NCI-H1092 treated with DMSO at 0.1 percent for 48 hours (cell line): Measurements from ENCODE around the gene MAPKAPK2.
A peak's percentile ranks its signal among the peaks of the same experiment; 100 is the strongest.

Experiments
- DNase-seq: peaks from one replicate; lab custom pipeline; 2025; lab: John Stamatoyannopoulos, UW

MAPKAPK2 gene

DNA sequence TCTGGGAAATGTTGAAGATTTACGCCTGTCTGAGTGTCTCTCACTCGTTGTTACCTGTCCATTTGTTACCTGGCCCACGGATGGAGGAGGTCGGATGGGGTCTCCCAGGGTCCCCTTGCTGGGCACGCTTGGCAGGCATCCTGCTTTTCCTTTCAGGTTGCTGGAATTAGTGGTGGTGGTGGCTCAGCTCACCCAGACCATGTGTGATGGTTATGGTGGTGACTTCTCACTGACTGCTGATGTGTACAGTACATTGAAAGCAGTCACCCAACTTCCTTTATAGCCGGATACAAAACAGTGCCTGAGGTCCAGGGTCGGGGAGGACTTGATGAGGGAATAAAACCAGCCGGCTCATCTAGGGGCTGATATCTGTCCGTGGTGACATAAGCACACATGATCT lies 19.5 kb downstream of the MAPKAPK2 start:
- DNase-seq = no peak

DNA sequence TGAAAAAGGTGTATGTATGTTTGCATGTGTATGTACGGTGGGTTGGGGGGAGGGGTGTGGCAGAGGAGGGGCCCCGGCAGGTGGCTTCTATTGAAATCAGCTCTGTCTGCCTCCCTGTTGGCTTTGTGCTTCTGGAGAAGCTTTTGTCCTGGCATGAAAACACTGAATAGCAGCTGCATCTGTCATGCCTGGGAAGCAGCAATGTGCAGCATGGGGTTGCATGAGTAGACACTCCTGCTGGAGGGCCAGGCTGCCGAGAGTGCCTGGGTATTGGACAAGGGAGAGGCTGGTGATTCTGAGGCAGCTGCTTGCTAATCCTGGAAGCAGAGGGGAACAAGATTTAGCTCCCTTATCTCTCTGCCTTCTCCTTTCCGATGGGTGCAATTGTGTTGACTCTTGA lies 20.5 kb downstream of the MAPKAPK2 start:
- DNase-seq = peak; percentile 90

DNA sequence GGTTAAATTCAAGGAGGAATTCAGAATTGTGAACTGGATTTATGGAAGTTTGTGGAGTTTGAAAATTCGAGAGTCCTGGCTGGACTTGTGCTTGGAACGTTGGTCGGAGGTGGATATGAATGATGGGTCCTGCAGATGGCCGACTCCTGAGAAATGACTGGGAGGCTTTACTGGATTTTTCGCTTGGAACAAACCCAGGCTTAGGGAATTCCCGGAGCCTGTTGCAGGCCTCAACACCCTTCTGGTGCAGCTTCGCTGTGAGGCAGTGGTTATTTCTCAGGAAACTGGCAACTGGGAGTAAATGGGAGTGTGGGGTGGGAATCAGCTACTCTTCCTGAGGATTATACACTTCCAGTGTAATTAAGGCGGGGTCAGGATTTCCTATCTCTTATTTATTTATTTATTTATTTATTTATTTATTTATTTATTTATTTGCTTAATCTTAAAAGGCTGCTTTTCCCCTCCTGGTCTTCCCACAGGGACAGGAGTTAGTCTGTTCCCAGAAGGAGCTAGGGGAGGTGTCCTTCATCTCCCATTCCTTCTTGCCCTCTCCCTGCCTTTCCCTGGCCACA lies 21.1 kb downstream of the MAPKAPK2 start:
- DNase-seq = no peak

DNA sequence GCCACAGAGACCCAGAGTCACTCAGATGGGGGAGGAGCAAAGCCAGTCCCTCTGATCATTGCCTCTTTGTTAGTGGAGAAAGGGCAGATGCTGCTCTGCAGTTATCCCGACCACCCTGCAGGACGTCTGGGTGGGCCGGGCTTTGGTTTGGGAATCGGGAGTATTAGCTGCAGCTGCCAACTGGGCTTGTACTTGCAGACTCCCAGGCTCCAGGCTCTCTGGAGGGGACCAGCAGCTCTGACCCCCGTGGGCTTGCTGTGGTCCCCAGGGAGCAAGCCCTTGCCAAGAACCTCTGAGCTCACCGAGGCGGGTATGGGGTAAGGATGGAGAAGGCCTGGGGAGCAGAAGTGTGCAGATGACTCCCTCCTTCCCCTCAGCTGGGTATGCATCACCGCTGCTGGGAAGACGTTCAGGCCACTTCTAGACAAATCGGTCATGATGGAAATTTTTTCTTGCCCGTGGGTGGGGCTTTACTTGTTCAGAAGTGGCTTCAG lies 21.6 kb downstream of the MAPKAPK2 start:
- peak; percentile 82 for DNase-seq

DNA sequence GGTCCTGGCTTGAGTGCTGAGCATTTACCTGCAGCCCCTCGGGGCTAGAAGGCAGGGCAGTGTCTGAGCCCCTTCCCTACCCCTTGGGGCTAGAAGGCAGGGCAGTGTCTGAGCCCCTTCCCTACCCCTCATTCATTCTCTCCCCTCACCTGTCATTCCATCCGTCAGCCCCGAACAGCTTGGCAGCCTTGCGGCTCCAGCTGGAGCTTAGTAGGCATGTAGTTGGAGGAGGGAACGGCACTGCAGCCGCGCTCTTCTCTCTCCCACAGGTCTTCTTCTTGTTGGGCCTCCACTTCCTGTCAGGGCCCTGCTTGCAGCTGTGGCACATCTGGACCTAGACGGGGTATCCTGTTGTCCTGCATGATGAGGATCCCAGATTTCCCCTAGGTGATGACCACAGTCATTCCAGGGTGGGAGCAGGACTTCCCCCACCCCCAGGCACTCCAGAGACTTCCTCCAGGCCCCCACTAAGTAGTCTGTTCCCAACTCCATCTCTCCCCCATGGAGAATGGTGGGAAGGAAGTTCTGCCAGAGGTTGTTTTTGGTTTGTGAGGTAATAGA lies 22.2 kb downstream of the MAPKAPK2 start:
- no peak for DNase-seq

DNA sequence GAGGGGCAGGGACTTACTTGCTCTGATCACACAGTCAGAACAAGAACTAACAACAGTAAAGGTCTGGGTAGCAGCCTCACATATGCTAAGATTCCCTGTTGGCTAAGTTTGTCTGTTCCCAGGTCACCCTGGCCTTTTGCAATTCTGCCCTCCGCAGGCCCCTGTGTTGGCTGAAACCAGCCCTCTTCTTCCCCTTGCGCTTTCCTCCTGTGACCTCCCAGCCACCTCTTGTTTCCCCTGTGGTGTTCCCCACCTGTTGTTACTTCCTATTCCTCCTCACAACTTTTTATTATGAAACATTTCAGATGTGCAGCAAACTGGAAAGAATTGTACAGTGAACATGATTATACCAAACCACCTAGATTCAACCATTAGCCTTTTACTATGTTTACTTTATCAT lies 23.4 kb downstream of the MAPKAPK2 start:
- no peak for DNase-seq

DNA sequence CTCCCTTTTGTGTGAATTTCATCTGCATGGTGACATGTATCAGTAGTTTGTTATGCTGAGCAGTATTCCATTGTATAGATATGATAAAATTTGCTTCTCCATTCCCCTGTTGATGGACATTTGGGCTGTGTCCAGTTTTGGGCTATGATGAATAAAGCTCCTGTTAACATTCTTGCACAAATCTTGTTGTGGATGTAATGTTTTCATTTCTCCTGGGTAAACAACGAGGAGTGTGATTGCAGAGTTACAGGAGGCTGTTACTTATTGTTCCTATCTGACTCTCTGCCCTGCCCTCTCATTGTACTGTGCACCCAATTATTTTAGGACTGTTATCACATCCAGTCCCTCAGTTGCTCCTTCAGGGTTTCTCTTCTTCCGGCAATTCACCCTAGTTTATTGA lies 24.2 kb downstream of the MAPKAPK2 start:
- no peak for DNase-seq

DNA sequence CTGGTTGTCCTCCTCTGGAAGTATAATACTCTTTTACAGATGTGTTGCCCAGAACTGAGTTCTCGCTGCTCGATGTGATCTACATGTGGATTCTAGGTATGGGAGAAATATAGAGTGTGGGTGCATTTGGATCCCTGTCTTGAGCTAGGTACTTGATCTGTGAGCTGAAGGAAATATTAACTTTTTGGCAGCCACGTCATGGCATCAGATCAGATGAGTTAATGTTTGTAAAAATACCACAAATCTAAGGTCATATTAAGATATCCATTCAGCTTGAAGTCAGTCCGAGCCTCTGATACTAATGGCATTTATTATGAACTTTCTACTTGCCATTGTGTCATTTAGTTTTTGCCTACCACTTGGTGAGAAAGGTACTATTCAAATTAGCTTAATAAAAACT lies 24.6 kb downstream of the MAPKAPK2 start:
- DNase-seq = no peak

DNA sequence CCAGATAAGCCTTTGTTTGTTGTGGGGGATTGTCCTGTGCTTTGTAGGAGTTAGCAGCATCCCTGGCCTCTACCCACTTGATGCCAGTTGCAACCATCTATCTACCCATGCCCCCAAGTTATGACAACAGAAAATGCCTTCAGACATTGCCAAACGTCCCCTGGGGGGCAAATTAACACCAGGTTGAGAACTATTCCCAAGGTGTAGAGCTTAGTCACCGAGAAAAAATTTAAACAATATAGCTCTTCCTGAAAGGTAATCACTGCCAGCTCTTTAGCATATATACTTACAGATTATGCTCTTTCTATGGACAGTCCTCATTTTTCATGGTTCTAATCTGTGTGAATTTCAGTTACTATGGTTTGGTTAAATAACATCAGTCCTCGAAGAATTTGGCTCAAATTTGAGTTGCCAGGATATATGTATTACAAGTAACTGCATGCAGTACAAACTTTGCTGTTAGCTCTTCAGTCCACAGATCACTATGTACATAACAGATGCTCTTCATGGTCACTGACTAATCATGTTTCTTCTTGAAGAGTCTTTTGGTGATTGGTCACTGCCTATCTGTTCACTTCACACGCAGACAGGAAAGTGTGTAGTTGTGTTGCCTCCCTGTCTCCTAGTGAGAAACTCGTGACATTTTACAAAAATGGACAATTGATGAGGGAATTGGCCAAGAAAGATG lies 25.2 kb downstream of the MAPKAPK2 start:
- no peak for DNase-seq

DNA sequence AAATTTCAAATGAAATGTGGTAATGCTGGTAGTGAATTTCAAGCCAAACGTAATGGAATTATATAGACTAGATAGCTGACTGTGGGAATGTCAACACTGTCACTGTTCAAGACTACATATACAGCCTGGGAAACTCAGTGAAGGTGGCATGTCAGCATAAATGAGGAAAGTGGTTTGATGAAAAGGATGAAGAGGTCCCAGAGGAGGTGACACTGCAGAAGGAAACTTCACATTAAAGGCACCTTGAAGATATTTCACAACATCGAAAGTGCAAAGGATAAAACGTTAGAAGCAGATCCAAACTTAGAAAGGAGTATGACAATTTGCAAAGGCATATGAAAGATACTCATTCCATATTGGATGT lies 25.7 kb downstream of the MAPKAPK2 start:
- DNase-seq = no peak

DNA sequence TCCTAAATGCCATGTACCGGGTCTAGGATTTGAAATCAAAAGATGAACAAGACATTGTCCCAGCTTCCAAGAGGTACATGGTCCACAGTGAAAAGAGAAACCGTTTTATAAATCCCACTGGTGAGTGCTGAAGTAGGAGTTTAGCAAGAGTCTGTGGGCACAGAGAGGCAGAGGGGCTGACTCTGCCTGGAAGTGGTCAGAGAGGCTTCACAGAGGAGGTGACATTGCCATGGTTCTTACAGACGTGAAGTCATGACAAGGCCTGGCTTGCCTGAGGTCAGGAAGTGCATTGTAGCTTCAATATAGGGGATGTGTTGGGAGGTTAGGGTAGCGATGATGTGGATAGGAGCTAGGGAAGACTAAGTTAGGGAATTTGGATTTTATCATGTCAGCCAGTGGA lies 28.4 kb downstream of the MAPKAPK2 start:
- DNase-seq = no peak

DNA sequence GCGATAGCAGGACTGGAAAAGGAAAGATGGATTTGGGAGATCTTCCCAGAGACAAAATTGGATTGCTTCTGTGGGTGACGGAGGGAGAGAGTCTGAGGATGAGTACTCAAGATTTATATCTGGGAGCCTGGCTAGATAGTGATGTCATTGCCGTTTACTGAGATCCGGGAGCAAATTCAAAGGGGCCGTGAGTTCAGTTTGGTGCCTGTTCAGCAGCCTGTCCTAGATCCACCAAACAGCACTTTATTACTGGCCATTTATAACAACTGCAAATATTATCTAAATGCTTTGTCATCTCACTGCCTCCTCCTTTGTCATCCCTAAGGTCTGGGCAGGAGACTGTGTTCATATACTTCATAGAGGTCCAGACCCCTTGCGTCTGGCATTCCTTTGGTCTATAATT lies 29.2 kb downstream of the MAPKAPK2 start:
- no peak for DNase-seq

DNA sequence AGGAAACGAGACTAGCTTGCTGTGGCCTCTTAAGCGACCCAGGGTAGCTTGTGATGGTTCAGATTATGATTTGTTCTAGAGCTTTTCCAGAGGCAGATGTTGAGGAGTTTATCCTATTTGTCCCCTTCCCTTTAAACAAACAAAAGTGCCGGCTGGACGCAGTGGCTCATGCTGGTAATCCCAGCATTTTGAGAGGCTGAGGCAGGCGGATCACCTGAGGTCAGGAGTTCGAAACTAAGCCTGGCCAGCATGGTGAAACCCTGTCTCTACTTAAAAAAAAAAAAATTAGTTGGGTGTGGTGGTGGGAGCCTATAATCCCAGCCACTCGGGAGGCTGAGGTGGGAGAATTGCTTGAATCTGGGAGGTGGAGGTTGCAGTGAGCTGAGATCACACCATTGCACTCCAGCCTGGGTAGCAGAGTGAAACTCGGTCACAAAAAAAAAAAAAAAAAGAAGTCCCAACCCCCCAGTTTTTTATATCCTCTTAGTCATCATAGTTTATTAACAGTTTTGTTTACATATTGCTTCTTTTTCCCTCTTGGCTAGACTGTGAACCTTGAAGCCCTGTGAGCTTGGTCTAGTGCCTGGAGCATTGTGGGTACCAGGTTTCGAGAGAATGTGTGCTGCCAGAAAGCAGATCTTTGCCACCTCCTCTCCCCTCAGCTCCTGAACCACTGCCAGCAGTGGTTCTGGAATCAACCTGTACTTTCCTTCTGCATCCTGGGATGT lies 29.8 kb downstream of the MAPKAPK2 start:
- DNase-seq = no peak

DNA sequence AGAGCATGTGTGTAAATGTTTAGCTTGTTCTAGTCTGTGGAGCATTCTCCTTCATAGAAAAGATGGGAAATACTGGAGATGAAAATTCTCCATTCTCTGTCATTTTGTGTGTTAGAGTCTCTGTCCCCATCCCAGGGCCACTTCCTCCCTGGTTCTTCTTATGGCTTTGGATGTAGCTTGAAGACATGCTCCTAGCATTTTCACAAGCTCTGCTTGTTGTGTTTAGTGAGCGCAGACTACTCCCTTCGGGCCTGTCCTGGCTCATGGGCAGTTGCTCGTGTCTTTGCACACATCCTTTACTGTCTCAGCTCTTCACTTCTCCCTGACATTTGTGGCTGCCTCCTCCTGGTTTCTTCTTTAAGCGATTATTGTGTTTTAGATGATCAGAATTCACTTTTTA lies 30.4 kb downstream of the MAPKAPK2 start:
- no peak for DNase-seq

DNA sequence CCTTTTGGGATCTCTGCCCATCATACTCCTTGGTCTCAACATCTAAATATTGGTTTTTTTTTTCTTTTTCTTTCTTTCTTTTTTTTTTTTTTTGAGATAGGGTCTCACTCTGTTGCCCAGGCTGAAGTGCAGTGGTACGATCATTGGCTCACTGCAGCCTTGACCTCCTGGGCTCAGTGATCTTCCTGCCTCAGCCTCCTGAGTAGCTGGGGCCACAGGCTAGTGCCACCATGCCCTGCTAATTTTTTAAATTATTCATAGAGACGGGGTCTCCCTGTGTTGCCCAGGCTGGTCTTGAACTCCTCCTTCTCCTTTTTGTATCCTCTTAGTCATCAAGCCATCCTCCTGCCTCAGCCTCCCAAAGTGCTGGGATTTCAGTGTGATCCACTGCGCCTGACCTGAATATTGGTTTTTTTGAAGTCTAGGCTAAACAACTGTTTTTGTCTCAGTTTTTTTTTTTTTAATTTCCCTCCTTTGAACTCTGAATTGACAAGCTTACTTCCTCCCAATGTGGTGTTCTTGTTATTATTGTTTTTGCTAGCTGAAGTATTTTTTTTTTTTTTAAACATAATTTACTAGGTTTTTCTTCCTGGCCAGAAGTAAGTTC lies 30.9 kb downstream of the MAPKAPK2 start:
- no peak for DNase-seq

DNA sequence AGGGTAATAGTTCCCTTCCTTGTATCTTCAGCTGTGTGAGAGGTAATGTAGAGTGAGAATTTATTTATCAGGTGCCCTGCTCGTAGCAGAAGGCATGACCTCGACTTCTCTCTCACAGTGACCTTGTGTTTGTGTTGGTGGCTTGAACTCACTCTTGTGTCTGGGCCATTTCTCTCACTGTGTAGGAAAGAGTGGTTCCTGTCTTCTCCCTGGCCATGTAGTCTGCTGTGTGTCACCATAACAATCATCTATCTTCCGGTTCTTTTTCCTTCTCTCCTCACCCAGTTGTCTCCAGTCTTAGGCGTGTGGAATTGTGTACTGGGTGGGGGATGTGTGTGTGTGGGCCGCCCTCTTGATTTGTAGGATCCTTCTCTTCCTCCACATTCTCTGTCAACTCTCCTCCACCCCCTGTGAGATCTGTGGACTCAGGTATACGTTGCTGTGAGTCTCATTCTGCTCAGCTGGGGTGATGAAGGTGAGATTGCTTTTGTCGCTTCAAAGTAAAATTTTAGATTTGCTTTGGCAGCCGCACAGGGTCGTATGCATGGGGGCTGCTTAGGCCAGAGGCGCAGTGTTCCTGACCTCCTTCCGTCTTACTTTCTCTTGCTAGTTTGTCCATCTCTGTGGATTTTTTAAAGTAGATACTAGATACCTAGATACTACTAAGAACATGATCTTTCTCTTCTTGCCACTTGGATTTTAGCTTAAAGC lies 31.6 kb downstream of the MAPKAPK2 start:
- no peak for DNase-seq

DNA sequence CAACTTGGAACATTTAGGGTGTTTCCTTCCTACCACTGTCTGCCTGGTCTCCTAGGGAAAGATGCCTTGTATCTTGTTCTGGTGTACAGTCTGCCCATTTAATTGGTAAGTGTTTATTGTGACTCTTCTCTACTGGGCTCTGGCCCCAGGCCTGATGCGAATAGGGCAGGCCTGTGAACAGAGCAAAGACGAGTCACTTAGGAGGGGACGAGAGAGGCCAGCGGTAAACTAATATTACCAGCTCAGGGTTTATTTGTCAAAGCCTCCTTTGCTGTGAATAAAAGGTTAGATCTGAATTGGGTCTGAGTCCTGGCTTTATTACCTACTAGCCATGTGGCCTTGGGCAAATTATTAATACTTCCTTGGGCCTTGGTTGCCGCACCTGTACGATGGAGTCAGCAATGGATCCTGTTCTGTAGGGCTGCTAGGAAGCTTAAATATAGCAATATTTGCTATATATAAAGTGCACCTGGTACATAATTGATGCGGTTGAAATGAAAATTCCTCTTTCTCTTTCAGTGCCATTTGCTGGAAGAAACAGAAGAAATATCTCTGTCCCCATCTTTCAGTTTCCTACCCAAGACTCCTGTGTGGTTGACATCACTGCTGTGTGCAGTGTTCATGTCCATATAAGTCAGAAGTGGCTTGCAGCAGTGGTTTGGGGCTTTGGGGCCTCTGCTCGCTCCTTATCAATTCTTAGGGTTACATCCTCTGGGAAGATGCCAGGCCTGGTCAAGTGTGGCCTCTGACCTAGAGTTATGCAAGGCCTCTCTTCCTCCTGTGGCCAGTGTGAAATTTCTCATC lies 32.4 kb downstream of the MAPKAPK2 start:
- no peak for DNase-seq

DNA sequence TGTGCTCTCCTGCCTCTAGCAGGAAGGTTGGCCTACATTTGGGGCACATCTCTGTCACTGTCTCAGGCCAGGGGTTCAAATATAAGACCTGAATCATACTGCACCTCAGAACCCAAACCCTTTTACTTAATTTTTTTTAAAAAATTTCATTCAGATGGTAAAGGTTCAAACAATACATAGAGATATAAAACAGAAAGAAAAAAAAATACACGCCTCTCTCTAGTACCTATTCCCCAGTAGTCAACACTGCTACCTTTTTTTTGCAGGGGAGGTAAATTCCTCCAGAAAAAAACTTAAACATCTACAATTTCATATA lies 32.9 kb downstream of the MAPKAPK2 start:
- DNase-seq = no peak

DNA sequence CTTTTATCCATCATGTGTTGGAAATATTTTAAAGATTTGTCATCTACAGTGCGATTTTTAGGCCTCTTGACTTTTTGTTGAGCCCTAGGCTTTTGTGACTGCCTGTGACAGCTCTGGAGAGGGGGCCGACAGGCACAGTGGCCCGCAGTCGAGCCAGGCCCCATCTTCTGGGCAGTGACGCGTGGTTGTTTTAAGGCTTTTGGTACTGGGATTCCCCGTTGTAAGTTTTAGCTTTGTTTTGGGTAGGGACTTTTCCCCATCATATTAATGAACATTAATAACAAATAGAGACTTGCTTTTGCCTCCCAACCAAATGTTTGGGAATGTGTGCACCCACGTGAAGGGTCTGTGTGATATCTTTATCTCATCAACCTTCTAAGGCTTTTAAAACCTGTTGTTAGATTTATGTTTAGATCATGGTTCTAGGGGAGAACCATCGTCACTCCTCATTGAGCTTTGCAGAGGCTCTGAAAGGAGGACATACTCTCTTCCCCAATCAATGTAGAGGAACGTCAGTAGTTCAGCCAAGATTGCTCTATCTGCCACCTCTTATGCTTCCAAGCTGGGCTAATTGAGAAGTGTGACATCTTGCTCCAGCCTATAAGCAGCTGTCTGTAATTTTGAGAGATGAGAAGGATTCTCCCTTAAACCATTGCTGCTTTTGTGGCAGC lies 34.6 kb downstream of the MAPKAPK2 start:
- no peak for DNase-seq

DNA sequence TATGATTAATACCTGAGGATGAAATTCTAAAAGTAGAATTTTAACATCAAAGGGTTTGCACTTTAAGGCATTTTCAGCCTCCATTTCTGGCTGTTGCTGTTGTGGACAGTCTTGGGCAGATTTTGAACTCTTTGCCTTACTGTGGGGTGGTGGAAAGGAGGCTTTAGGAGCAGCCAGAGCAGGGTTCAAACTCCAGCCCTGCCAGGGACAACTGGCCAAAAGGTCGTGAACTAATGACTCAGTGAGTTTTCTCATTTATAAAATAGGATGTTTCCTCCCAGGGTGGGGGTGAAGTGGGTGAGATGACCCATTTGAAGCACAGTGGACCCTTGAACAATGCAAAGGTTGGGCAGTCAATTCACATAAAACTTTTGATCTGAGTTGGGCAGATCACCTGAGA lies 36.7 kb downstream of the MAPKAPK2 start:
- no peak for DNase-seq
